ENCODE measurements around the gene RANGAP1.
"Not testable (repeated sequence)": the region's sequence is repeated elsewhere in the genome, so short reads cannot be mapped to it uniquely, and the experiment has no call there.

The RANGAP1 gene

DNA sequence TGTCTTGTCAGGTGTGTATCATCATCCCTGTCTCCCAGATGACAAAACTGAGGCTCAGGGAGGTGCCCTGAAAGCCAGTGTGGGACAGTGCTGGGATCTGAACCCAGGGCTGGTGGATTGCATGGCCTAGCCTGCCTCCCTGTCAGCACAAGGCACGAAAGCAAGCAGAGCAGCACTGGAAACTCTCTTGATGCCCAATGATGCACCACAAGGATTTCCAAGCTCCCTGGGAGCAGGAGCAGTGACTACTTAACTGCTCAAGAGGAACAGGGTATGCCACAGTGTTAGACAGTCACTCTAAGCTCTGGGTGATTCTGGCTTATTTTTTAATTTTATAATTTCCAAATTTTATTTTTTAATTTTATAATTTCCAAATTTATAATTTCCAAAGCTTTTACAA, 24.3 kb upstream of the RANGAP1 start:
- TF ChIP-seq POLR2A (IDR thresholded peaks at IDR 0.05; ENCODE audit: low read depth, low read length): no peak
- no peak for FAIRE-seq

DNA sequence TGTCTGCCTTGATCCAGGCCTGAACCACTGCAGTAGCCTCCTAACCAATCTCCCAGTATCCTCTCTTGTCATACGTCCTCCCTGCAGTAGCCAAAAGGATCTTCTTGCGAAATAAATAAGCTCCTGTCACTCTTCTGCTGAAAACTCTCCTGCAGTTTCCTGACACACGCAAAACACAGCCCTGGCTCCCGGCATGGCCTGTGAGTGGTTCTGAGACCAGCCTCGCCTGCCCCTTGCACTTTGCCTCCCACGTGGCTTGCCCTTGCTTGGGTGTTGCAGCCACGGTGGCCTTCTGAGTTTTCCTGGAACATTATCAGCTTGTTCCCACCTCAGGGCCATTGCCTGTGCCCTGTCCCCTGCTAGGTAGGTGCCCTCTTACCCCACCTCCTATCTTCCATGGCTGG, 22.6 kb upstream of the RANGAP1 start:
- no peak for TF ChIP-seq POLR2A (IDR thresholded peaks at IDR 0.05; ENCODE audit: low read depth, low read length)
- DNase-seq (ENCODE audit: insufficient read length, low spot score) (no peak), FAIRE-seq (no peak)

More for the DNA sequence above, 24.3 kb upstream of the RANGAP1 start:
- no peak for DNase-seq (ENCODE audit: insufficient read length, low spot score)

DNA sequence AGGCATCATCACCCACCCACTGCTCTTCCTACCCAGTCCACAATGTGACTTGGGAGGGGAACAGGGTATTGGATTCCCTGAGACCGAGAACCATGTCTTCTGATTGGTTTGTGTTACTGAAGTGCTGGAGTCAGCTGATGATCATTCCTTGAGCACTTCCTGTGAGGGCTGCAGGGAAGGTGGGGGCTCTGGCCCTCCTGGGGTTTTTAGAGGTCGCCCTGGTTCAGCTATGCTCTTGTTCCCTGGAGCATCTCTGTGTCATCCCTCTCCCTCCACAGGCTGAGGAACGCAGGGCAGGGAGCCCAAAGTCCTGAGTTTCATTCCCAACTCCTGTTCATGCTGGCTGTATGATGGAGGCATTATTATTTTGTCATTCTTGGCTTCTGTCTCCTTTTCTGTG, 22.1 kb upstream of the RANGAP1 start:
- FAIRE-seq (no peak), DNase-seq (ENCODE audit: insufficient read length, low spot score) (no peak)
- no peak for TF ChIP-seq POLR2A (IDR thresholded peaks at IDR 0.05; ENCODE audit: low read depth, low read length)

- DNase-seq (ENCODE audit: insufficient read length, low spot score): peak; percentile 77
- no peak for TF ChIP-seq POLR2A (IDR thresholded peaks at IDR 0.05; ENCODE audit: low read depth, low read length)
- FAIRE-seq: peak; percentile 55
These were observed 19.7 kb upstream of the RANGAP1 start for GRCh38 chr22:41305646-41306045.

GRCh38 chr22:41302811-41303210, 16.8 kb upstream of the RANGAP1 start:
- no peak for TF ChIP-seq POLR2A (IDR thresholded peaks at IDR 0.05; ENCODE audit: low read depth, low read length)
- no peak for FAIRE-seq
- DNase-seq (ENCODE audit: insufficient read length, low spot score): no peak

DNA sequence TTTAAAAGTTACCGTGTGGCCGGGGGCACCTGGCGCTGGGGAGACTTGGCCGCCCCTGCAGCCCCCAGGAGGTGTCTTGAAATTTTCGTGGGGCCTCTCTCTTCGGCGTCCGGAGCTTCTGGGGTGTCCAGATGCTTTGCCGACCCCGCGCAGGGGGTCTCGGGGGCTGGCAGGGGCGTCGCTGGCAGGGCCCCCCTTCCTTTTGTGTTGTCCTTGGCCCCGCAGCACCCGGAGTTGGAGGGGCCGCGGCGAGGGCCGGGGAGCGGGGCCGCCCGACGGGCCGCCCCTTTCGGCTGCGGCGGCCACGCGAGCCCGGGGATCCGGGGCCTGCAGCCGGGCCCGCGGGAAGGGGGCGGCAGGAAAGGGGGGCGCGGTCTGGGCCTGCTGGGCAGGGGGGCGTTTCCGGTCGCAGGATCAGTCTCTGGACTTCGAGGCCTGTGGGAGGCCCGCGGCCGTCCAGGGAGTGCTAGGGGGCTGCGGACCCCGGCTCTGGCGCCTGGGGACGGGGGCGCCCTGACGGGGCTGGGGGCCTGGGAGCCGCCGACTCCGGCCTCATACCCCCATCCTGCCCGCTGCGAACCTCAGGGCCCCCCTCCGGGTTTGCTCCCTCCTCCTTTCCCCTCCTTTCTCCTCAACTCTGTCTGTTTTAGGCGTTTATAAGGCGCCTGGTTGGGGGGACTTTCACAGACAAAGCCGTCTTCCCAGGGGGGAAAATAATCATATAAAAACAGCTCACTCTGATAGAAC, 16.2 kb upstream of the RANGAP1 start:
- DNase-seq (ENCODE audit: insufficient read length, low spot score): no peak
- no peak for TF ChIP-seq POLR2A (IDR thresholded peaks at IDR 0.05; ENCODE audit: low read depth, low read length)
- FAIRE-seq: no peak

DNA sequence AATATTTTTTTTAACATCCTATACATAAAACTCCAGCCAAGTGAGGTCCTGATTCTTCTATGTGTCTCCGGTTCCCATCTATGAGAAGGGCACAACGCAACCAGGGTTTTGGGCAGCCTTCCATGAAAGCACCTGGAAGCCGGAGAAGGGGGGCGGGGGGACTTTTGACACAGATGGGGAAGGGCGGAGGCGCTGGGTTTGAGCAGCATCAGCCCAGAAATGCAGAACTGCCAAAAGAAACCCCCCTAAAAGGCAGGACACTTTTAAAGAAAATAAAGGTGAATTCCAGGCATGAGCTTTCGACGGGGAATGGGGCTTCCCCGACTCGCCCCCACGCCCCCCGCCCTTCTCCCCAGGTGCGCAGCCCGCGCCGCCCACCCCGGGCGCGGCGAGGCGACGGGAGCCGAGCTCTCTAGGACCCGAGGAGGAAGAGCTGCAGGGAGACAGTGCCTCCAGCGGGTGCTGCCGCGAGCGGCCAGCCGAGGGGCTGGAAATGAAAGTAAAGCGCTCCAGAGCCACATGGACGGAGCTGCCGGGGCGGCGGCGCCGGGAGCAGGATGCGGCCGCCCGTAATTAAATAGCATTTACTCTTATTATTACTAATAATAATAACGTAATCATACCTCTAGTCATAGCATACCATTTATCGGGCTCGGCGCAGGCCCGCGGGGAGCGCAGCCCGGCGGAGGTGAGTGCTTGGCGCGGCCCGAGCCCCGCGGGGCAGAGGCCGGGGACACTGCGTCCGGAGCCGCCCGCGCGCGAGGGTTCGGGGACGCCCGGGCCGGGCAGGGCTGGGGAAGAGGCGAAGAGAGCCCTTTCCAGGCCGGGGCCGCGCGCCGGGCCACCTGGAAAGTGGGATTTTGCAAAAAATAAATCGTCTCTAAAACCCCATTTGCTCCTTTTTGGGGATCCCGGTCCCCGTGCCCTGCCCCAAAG, 15.4 kb upstream of the RANGAP1 start, which contains the start of gene ZC3H7B:
Gene ZC3H7B (plus strand): TSS at position 441 of the 936 bp plus-strand sequence. CDS start 19,136 bp downstream, outside the sequence.
- FAIRE-seq (no peak), DNase-seq (ENCODE audit: insufficient read length, low spot score) (peak; percentile 77)
- TF ChIP-seq POLR2A (IDR thresholded peaks at IDR 0.05; ENCODE audit: low read depth, low read length): peak; percentile 44

DNA sequence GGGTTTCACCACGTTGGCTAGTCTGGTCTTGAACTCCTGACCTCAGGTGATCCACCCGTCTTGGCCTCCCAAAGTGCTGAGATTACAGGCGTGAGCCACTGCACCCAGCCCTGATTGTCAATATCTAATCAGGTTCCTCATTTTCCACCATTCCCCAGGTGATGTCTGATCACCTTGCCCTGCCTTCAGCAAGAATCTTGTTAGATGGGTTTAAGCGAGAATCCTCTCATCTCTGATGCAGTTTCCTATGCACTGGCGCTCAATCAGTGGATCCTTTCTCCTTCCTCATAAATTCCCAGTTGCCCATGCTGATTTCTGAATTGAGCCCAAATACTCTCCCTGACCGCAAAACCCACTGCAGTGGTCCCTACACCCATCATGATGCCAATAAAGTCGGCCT, 14.7 kb upstream of the RANGAP1 start:
- FAIRE-seq (no peak), DNase-seq (ENCODE audit: insufficient read length, low spot score) (no peak)
- no peak for TF ChIP-seq POLR2A (IDR thresholded peaks at IDR 0.05; ENCODE audit: low read depth, low read length)

GRCh38 chr22:41296826-41297667, 11.1 kb upstream of the RANGAP1 start:
- DNase-seq (ENCODE audit: insufficient read length, low spot score) (no peak), FAIRE-seq (no peak)
- TF ChIP-seq POLR2A (IDR thresholded peaks at IDR 0.05; ENCODE audit: low read depth, low read length): no peak

DNA sequence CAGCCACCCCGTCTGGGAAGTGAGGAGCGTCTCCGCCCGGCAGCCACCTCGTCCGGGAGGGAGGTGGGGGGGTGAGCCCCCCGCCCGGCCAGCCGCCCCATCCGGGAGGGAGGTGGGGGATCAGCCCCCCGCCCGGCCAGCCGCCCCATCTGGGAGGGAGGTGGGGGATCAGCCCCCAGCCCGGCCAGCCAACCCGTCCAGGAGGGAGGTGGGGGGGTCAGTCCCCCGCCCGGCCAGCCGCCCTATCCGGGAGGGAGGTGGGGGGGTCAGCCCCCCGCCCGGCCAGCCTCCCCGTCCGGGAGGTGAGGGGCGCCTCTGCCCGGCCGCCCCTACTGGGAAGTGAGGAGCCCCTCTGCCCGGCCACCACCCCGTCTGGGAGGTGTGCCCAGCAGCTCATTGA, 8.8 kb upstream of the RANGAP1 start:
- not testable (repeated sequence) for FAIRE-seq; DNase-seq (ENCODE audit: insufficient read length, low spot score)

- no peak for FAIRE-seq
- TF ChIP-seq POLR2A (IDR thresholded peaks at IDR 0.05; ENCODE audit: low read depth, low read length): no peak
- no peak for DNase-seq (ENCODE audit: insufficient read length, low spot score)
These were observed 4.6 kb upstream of the RANGAP1 start for GRCh38 chr22:41290262-41291221.

DNA sequence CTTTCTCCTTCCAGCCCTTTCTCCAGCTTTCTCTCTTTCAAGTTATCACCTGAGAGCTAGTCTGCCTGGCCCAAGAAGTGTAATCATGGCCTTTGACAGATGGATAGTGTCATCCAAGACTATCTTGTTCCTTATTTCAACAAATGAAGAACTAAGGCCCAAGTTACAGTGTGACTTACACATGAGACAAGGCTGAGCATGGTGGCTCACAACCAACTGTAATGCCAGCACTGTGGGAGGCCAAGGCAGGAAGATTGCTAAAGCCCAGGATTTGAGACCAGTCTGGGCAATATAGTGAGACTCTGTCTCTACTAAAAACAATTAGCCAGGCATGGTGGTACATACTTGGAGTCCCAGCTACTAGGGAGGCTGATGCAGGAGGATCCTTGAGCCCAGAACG, 3.7 kb upstream of the RANGAP1 start:
- DNase-seq (ENCODE audit: insufficient read length, low spot score): no peak
- FAIRE-seq: no peak
- no peak for TF ChIP-seq POLR2A (IDR thresholded peaks at IDR 0.05; ENCODE audit: low read depth, low read length)

Measured in H54 (cell line).